ENCODE measurements around the gene KCNK17.

The KCNK17 gene

DNA sequence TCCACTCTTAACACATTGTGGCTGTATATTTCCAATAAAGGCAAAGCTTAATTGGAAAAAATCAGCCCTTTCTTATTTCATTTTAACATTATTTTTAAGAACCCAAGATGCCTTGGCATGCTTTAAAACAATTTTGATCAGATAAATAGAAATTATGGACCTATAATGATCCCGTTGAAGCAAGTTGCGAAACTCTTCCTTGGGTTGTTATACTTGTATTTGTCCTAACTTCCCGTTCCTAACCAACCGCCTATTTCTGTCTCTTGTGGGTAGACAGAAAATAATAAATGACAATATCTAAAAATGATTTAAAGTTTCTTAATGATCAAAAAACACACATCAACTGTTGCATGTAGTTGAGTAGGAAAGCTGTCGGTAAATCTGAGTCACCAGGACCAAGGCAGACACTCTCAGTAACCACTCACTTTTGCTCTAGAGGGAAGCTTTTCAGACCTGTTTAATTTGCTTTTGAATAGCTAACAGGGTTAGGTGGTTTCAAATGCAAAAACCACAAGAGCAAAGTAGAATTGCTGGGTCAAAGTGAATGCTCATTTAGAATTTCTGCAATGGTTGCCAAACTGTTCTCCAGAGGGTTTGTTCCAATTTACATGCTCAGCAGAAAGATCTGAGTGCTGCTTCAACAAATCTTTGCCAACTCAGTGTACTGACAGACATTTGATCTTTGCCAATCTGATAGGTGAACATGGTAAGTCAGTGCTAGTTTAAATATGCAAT, 50.7 kb downstream of the KCNK17 start:
- no peak for DNase-seq

DNA sequence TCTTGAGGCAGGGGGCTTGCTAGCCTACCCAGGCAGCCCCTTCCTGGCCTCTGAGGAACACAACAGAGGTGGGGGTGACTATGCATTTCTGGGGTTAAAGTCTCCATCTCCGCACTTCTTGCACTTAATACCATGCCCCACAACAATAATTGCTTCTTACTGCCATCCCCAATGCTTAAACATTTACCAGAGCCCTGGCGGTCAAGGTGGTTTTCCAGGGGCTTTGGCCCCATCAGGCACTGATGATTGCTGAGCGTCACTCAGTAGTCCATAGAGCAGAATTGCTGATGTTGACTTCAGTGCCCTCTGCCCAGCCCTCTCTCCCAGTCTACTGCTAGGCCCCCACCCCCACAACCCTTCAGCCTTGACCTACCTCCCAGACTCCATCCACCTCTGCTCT, 52.5 kb downstream of the KCNK17 start:
- no peak for DNase-seq

DNA sequence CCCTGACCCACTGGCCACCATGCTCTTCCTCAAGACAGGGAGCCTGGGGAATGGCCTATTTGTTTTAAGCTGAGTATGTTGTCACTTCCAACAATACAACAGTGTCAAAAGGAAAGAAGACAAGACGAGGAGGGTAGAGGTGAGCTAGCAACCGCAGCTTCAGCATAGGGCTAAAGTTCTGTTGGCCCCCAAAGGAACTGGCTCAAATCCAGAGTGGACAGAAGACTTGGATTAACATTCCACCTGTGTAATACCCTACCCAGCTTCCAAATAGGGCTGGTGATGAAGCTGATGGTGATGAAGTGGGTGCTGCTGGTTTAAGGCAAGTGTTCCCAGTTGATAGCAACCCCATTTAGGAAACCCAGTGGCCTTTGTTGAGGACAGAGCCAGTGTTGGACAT, 53.3 kb downstream of the KCNK17 start:
- no peak for DNase-seq

DNA sequence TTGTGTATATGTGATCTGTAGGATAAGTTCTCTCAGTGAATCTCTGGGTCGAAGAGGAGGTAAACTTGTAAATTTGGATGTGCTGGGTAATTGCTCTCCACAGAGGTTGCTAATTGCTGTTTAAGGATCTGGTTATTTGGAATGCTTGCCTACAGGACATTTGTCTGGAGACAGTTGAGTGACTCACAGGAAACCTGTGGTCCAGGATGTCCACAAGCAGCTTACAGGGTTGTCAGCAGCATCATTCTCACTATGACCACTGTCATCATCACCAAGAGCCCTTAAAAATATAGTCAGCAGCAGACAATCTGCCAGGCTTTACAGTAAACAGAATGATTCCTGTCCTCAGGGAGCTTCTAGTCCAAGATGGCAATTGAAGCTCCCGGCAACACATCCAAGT, 53.8 kb downstream of the KCNK17 start:
- DNase-seq: no peak

DNA sequence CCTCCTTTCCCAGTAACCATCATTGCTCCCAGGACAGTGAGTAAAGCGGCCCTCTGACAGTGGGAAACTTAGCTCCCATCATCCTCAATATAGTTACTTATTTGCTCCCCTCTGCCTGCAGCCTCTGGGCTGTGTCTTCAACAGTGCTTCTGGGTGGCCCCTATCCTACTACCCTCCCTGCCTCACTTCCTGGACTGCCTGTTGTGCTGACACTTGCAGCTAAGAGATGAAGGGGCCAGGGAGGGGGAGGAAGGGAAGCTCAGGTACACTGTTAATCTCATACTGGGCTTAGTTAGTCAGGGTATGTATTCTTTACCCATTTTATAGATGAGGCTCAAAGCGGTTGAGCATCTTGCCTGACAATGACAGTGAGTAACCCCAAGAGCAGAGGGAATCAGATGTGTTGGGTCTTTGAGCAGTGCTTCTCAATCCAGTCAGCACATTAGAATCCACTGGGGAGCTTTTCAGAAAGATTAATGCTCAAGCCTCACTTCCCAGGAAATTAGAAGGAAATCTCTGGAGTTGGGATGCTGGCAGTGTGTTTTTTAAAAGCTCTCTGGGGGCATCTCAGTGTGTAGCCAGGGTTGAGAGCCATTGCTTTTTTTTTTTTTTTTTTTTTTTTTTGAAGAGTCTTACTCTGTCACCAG, 57.8 kb downstream of the KCNK17 start:
- DNase-seq: no peak

DNA sequence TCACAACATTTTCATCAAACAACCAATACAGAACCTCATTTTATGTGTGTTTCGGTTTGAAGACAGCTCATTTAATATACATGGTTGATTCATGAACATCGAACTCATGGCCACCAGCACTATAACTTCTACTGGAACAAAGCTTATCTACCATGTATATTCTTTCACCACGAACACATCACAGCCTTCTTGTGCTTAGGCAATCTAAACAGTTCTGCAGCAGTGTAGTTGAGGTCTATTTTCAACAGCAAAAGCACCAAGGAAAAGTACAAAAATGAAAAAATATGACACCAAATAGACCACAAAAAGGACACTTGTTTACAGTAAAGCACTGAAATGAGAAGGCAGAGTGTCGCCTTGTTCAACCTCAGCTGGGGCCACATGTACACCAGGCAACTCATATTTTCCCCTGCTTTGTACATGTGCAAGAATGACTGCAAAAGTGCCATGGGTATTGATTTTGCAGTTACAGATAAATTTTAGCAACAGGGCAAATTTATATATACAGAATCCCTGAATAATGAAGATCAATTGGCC, 59.2 kb downstream of the KCNK17 start:
- DNase-seq: no peak

DNA sequence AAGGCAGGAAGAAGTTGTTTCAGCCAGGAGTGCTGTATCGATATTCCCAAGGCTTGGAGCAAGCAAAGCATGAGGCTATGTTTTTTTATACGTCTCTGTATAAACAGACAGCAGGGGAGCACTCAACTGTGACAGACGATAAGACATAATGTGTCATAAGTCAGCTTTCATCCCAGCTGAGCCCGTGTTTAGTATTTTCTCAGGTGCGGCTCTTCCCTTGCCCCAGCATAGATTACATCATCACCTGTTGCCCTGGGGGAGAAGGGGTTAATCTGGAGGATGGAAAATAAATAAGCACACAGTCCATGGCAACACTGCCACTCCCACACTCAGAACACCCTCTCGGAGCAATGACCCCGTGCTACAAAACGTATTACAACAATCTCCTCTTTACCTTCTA, 62.8 kb downstream of the KCNK17 start:
- no peak for DNase-seq

DNA sequence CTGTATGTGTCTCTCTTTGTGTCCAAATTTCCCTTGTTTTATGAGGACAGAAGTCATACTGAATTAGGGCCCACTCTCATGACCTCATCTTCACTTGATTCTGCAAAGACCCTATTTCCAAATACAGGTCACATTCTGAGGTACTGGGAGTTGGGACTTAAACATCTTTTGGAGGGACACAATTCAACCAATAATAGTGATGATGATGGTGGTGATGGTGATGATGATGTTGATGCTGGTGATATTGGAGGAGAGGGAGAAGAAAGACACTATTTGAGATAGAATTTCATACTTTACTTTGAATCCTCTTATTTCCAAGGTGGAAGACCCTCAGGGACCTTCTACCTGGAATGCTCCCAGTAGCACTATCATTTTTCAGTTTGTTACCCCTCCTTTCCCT, 63.7 kb downstream of the KCNK17 start:
- DNase-seq: no peak

DNA sequence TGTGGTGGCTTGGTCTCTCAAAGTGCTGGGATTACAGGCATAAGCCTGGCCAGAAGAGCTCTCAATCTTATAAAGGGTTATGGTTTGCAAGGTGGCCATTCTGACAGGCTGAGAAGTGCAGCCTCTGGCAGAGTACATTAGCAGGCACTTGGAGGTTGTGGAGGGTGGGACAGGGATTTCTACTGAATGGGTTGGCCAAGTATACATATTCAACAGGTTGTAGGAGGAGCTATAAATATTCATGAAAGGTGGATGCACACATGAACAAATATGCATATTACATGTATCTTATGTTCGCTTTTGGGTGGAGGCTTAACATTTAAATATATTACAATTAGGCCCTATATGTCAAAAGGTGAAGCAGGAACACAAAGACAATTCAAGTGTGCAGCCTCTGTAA, 64.9 kb downstream of the KCNK17 start:
- no peak for DNase-seq

All from HCEC 1CT (cell line).